IMR-90 (cell line): ENCODE results near the gene ASS1. TPM values are rescaled to one million over a fixed set of nuclear protein-coding genes. Genes with fewer than 3 reads are reported as not detected.

Experiments
- ATAC-seq: fragments of 200-7000 bp; cut with Tn5 transposase; 2 replicates; pipeline ENCODE4 v1.9.1; 2020; ENCODE audit warnings: low read depth, mild to moderate bottlenecking, moderate library complexity
- BruUV-seq: library from RNA; stranded (reverse); fragments of 400-500 nt; replicated peaks from 2 replicates; lab custom pipeline; 2021; lab: Mats Ljungman, UMichigan
- CTCF ChIA-PET: fragments of 300-600 bp; formaldehyde crosslinking; extraction: SDS; loops from one replicate; lab custom pipeline; 2021; ENCODE audit warnings: antibody characterized with exemption; lab: Yijun Ruan, JAX
- POLR2A ChIA-PET: fragments of 300-600 bp; sonication (Branson Sonifier 250); formaldehyde crosslinking; loops from one replicate; lab custom pipeline; 2022; ENCODE audit warnings: antibody characterized with exemption; ENCODE audit not compliant: unreplicated experiment; lab: Charles Lee
- DNase-seq: peaks from one replicate; pipeline ENCODE4 v3.0.0; 2013
- H2AFZ ChIP-seq: replicated peaks from 2 replicates; pipeline ENCODE3; 2013; ENCODE audit warnings: low read length, mild to moderate bottlenecking; ENCODE audit not compliant: poor library complexity
- H2AK5ac ChIP-seq: 2 replicates; pipeline ENCODE4 v1.6.1; 2013; ENCODE audit warnings: low read depth, low read length, inconsistent platforms
- H2AK9ac ChIP-seq: replicated peaks from 2 replicates; pipeline ENCODE3; 2013; ENCODE audit warnings: mild to moderate bottlenecking, low read depth, low read length, moderate library complexity; ENCODE audit not compliant: poor library complexity
- H2BK120ac ChIP-seq: 2 replicates; pipeline ENCODE4 v1.6.1; 2013; ENCODE audit warnings: low read depth, low read length, inconsistent platforms
- H2BK15ac ChIP-seq: 3 replicates; pipeline ENCODE4 v1.6.1; 2013; ENCODE audit warnings: low read depth, low read length, inconsistent platforms
- H2BK20ac ChIP-seq: 2 replicates; pipeline ENCODE4 v1.6.1; 2013; ENCODE audit warnings: low read depth, mild to moderate bottlenecking, inconsistent platforms, low read length, moderate library complexity
- H2BK5ac ChIP-seq: 2 replicates; pipeline ENCODE4 v1.6.1; 2013; ENCODE audit warnings: mild to moderate bottlenecking, low read depth, low read length, inconsistent platforms; ENCODE audit not compliant: poor library complexity, severe bottlenecking
- H3K14ac ChIP-seq: replicated peaks from 2 replicates; pipeline ENCODE4 v1.6.1; 2013; ENCODE audit warnings: low read depth, low read length, inconsistent platforms
- H3K18ac ChIP-seq: 2 replicates; pipeline ENCODE4 v1.6.1; 2013; ENCODE audit warnings: low read depth, low read length, control low read depth
- H3K23ac ChIP-seq: 2 replicates; pipeline ENCODE4 v1.6.1; 2013; ENCODE audit warnings: low read depth, low read length, inconsistent platforms
- H3K27ac ChIP-seq: 2 replicates; pipeline ENCODE4 v1.5.1; 2013; ENCODE audit warnings: mild to moderate bottlenecking, control low read depth, low read length; ENCODE audit not compliant: insufficient read depth
- H3K27me3 ChIP-seq: 2 replicates; pipeline ENCODE4 v1.6.1; 2013; ENCODE audit warnings: low read length; ENCODE audit not compliant: control insufficient read depth, insufficient read depth
- H3K36me3 ChIP-seq: 2 replicates; pipeline ENCODE4 v1.6.1; 2013; ENCODE audit warnings: low read length, mixed read lengths; ENCODE audit not compliant: control insufficient read depth, insufficient read depth
- H3K4ac ChIP-seq: 2 replicates; pipeline ENCODE4 v1.6.1; 2013; ENCODE audit warnings: low read depth, low read length, inconsistent platforms
- H3K4me1 ChIP-seq: 2 replicates; pipeline ENCODE4 v1.6.1; 2013; ENCODE audit warnings: low read length, mixed read lengths; ENCODE audit not compliant: control insufficient read depth, insufficient read depth
- H3K4me2 ChIP-seq: 2 replicates; pipeline ENCODE4 v1.6.1; 2013; ENCODE audit warnings: low read depth, mild to moderate bottlenecking, control low read depth, low read length, moderate library complexity
- H3K4me3 ChIP-seq: 2 replicates; pipeline ENCODE4 v1.5.1; 2013; ENCODE audit warnings: low read depth, mild to moderate bottlenecking, control low read depth, low read length, moderate library complexity; ENCODE audit not compliant: insufficient read depth
- H3K56ac ChIP-seq: 2 replicates; pipeline ENCODE4 v1.6.1; 2013; ENCODE audit warnings: low read length, inconsistent platforms; ENCODE audit not compliant: insufficient read depth; ENCODE audit errors: extremely low read depth
- H3K79me1 ChIP-seq, 2 experiments: 2 replicates each; pipeline ENCODE4 v1.6.1; 2013; ENCODE audit warnings: low read length in 2 of 2, inconsistent platforms in 1 of 2, low read depth in 1 of 2
- H3K9ac ChIP-seq: 2 replicates; pipeline ENCODE4 v1.6.1; 2013; ENCODE audit warnings: low read depth, low read length, control low read depth
- H3K9me1 ChIP-seq: 2 replicates; pipeline ENCODE4 v1.6.1; 2013; ENCODE audit warnings: low read length, inconsistent platforms; ENCODE audit not compliant: insufficient read depth
- H3K9me3 ChIP-seq: 2 replicates; pipeline ENCODE4 v1.6.1; 2013; ENCODE audit warnings: low read length; ENCODE audit not compliant: control insufficient read depth, insufficient read depth
- H4K20me1 ChIP-seq: 2 replicates; pipeline ENCODE4 v1.6.1; 2013; ENCODE audit warnings: low read length, inconsistent platforms; ENCODE audit not compliant: insufficient read depth
- H4K5ac ChIP-seq: 2 replicates; pipeline ENCODE4 v1.6.1; 2013; ENCODE audit warnings: mild to moderate bottlenecking, low read depth, low read length, control low read depth
- H4K8ac ChIP-seq, 2 experiments: 2 replicates each; pipeline ENCODE4 v1.6.1; 2013; ENCODE audit warnings: low read depth in 2 of 2, low read length in 2 of 2, control low read depth in 1 of 2, inconsistent platforms in 1 of 2
- H4K91ac ChIP-seq: 2 replicates; pipeline ENCODE4 v1.6.1; 2013; ENCODE audit warnings: low read depth, low read length, inconsistent platforms; ENCODE audit not compliant: insufficient read depth
- CEBPB ChIP-seq: IDR thresholded peaks from 2 replicates; pipeline ENCODE4 v1.6.1; 2012; ENCODE audit warnings: low read depth, low read length, improper control_type of control experiment
- CHD1 ChIP-seq: IDR thresholded peaks from 2 replicates; pipeline ENCODE4 v1.6.1; 2012; ENCODE audit warnings: low read depth, low read length, improper control_type of control experiment
- ELK1 ChIP-seq: fragments of 150-350 bp; IDR thresholded peaks from 2 replicates; pipeline ENCODE4 v1.6.1; 2016; ENCODE audit warnings: low read depth, mild to moderate bottlenecking, low read length, moderate library complexity, borderline replicate concordance
- FOS ChIP-seq: fragments of 150-350 bp; IDR thresholded peaks from 2 replicates; pipeline ENCODE4 v1.6.1; 2016; ENCODE audit warnings: low read depth, low read length
- MAZ ChIP-seq: IDR thresholded peaks from 2 replicates; pipeline ENCODE4 v1.6.1; 2012; ENCODE audit warnings: low read depth, mild to moderate bottlenecking, low read length, improper control_type of control experiment, moderate library complexity, borderline replicate concordance
- MXI1 ChIP-seq: IDR thresholded peaks from 2 replicates; pipeline ENCODE4 v1.6.1; 2012; ENCODE audit warnings: low read depth, mild to moderate bottlenecking, low read length, moderate library complexity, borderline replicate concordance
- POLR2A ChIP-seq: IDR thresholded peaks from 2 replicates; pipeline ENCODE4 v1.6.1; 2012; ENCODE audit warnings: mild to moderate bottlenecking, low read depth, low read length
- RAD21 ChIP-seq: IDR thresholded peaks from 2 replicates; pipeline ENCODE4 v1.6.1; 2012; ENCODE audit warnings: low read length, improper control_type of control experiment
- RFX5 ChIP-seq: IDR thresholded peaks from 2 replicates; pipeline ENCODE4 v1.8.0; 2012; ENCODE audit warnings: low read depth, mild to moderate bottlenecking, low read length, moderate library complexity
- USF2 ChIP-seq: fragments of 150-350 bp; IDR thresholded peaks from 2 replicates; pipeline ENCODE4 v1.6.1; 2017; ENCODE audit warnings: mild to moderate bottlenecking, antibody characterized with exemption, low read length, low read depth
- WGBS, 2 experiments: methylation state at CpG; one replicate each; pipeline versions ENCODE4 v1.1.5 to v1.1.7; 2013; ENCODE audit warnings: missing lambda C conversion rate in 2 of 2; ENCODE audit not compliant: insufficient read length in 1 of 2; ENCODE audit errors: extremely low coverage in 2 of 2; 5-methylcytosine and 5-hydroxymethylcytosine counted together
- dilution Hi-C: fragments of 300-500 bp; cut with HindIII; formaldehyde crosslinking; loops from one replicate; pipeline ENCODE4 v1.14.3; 2018; ENCODE audit warnings: low sequenced_read_pairs; ENCODE audit not compliant: unreplicated experiment
- in situ Hi-C: fragments of 300-500 bp; cut with MboI; formaldehyde crosslinking; loops from 3 replicates; pipeline ENCODE4 v1.14.3; 2019; ENCODE audit warnings: low sequenced_read_pairs, inconsistent platforms, mixed read lengths
- intact Hi-C: fragments of 100-400 bp; cut with micrococcal nuclease; formaldehyde crosslinking; loops from 2 replicates; pipeline ENCODE4 v1.10.0; 2022
- polyA plus RNA-seq, 3 experiments: library from polyadenylated mRNA; depleted of rRNA; stranded (reverse); fragments of >200 nt; gene quantifications; 2 replicates each; pipeline ENCODE4 v1.2.3, GENCODE V29; 2012; ENCODE audit warnings: low replicate concordance in 1 of 3
- total RNA-seq: library from RNA; depleted of rRNA; stranded (reverse); fragments of >200 nt; gene quantifications from 2 replicates; pipeline ENCODE4 v1.2.3, GENCODE V29; 2012

Gene ASS1
- total and polyA plus RNA-seq, 2 of the 4 experiments (the other 2 are of a cell fraction): 39.6 to 41.9 TPM

- no peak overlapping the region for H2BK15ac ChIP-seq
- H4K91ac ChIP-seq: no peak overlapping the region
- H3K23ac ChIP-seq: no peak overlapping the region
- H3K27ac ChIP-seq: no peak overlapping the region
- no peaks in the 10 kb centered on the region for H3K9me1 ChIP-seq
- H3K4me3 ChIP-seq: no peak overlapping the region
- no peak overlapping the region for H2BK5ac ChIP-seq
- no peak overlapping the region for H3K14ac ChIP-seq
- no peak for TF ChIP-seq RAD21
- no peak for TF ChIP-seq MAZ
- TF ChIP-seq RFX5: no peak
- TF ChIP-seq ELK1: no peak
- TF ChIP-seq CHD1: no peak
- TF ChIP-seq FOS: no peak
- TF ChIP-seq USF2: no peak
- TF ChIP-seq CEBPB: no peak
- TF ChIP-seq POLR2A: no peak
- no peak for TF ChIP-seq MXI1
- H2AK9ac ChIP-seq: no peak overlapping the region
- dilution Hi-C loops: no loop called here
- peaks cover 10% of the 10 kb centered on the region for H3K9me3 ChIP-seq
- BruUV-seq: no TSS peak
- CTCF ChIA-PET: no interaction called here
- H2AFZ ChIP-seq: no peak overlapping the region
- H3K9ac ChIP-seq: no peak overlapping the region
- ATAC-seq: no peak
- H3K36me3 ChIP-seq: peaks cover 8% of the 10 kb centered on the region; the same call in 1 of the 2 replicates
- no peaks in the 10 kb centered on the region for H3K79me1 ChIP-seq
- H3K18ac ChIP-seq: no peak overlapping the region
- no peaks in the 10 kb centered on the region for H4K20me1 ChIP-seq
- no peak overlapping the region for H2BK120ac ChIP-seq
- H3K4me2 ChIP-seq: no peak overlapping the region
- whole genome bisulfite sequencing, 2 experiments: no CpG with 5 or more reads among the region's 9 CpGs
- no peak overlapping the region for H4K8ac ChIP-seq
- no peak overlapping the region for H2BK20ac ChIP-seq
- POLR2A ChIA-PET: no interaction called here
- H3K27me3 ChIP-seq: peaks cover 6% of the 10 kb centered on the region
- no peak overlapping the region for H3K56ac ChIP-seq
- in situ Hi-C loops: no loop called here
- intact Hi-C loops: no loop called here
- no peak for DNase-seq
- no peak overlapping the region for H4K5ac ChIP-seq
- H3K4ac ChIP-seq: no peak overlapping the region
- H2AK5ac ChIP-seq: no peak overlapping the region
- H3K4me1 ChIP-seq: no peaks in the 10 kb centered on the region
These were observed 48.7 kb downstream of the ASS1 start for GRCh38 chr9:130493476-130493875.
